K562 (cell line): ENCODE measurements around the gene FIZ1. TPM values are rescaled to one million over a fixed set of nuclear protein-coding genes. Genes with fewer than 3 reads are reported as not detected.

Experiments used
- ATAC-seq: fragments of 200-7000 bp; cut with Tn5 transposase; 3 replicates; pipeline ENCODE4 v1.9.1; 2020; ENCODE audit warnings: moderate library complexity
- BruUV-seq: library from RNA; stranded (reverse); fragments of 400-500 nt; replicated peaks from 2 replicates; lab custom pipeline; 2021; lab: Mats Ljungman, UMichigan
- CTCF ChIA-PET: fragments of 300-600 bp; formaldehyde crosslinking; extraction: SDS; loops from one replicate; lab custom pipeline; 2021; ENCODE audit warnings: low intra/inter-chr PET ratio; lab: Yijun Ruan, JAX
- POLR2A ChIA-PET: fragments of 300-600, 350-650 bp; sonication (Branson Sonifier 250); formaldehyde crosslinking; extraction: SDS; loops from one replicate; lab custom pipeline; 2021; ENCODE audit warnings: antibody characterized with exemption, inconsistent platforms; lab: Yijun Ruan, JAX
- DNase-seq, 4 experiments: peaks; one replicate each; pipeline versions ENCODE4 v3.0.0 to v3.0.0-alpha.2; 2011 to 2018; ENCODE audit warnings: low spot score in 3 of 4, mixed read lengths in 3 of 4; ENCODE audit errors: extremely low read depth in 1 of 4
- FAIRE-seq: peaks from 2 replicates; lab custom pipeline; 2011; peaks lifted over from hg19 to GRCh38; lab: Jason Lieb, UNC
- H2AFZ ChIP-seq: 2 replicates; pipeline ENCODE4 v1.6.0; 2011; ENCODE audit warnings: low read depth, low read length, control low read depth, inconsistent platforms
- H3K27ac ChIP-seq: fragments of 200-600 bp; 3 replicates; pipeline ENCODE4 v1.8.0; 2011; ENCODE audit warnings: low read depth, mild to moderate bottlenecking, control low read depth, inconsistent platforms, low read length, moderate library complexity, mixed read lengths; ENCODE audit errors: extremely low read depth
- H3K27me3 ChIP-seq, 2 experiments: fragments of 300-600 bp in 1 of 2; 2 replicates in 1 of 2; 3 replicates in 1 of 2; pipeline versions ENCODE4 v1.6.0 to v1.8.0; 2011; ENCODE audit warnings: inconsistent platforms in 2 of 2, low read length in 2 of 2, mild to moderate bottlenecking in 1 of 2, mixed read lengths in 1 of 2, moderate library complexity in 1 of 2; ENCODE audit not compliant: control insufficient read depth in 2 of 2, insufficient read depth in 2 of 2
- H3K36me3 ChIP-seq: fragments of 300-600 bp; 3 replicates; pipeline ENCODE4 v1.8.0; 2011; ENCODE audit warnings: mild to moderate bottlenecking, low read length, inconsistent platforms; ENCODE audit not compliant: control insufficient read depth, insufficient read depth
- H3K4me1 ChIP-seq, 2 experiments: fragments of 200-600 bp in 1 of 2; replicated peaks in 1 of 2; 2 replicates in 1 of 2; 3 replicates in 1 of 2; pipeline versions ENCODE4 v1.5.1 to v1.8.0; 2011; ENCODE audit warnings: inconsistent platforms in 2 of 2, low read length in 2 of 2, mild to moderate bottlenecking in 1 of 2, mixed read lengths in 1 of 2, moderate library complexity in 1 of 2; ENCODE audit not compliant: control insufficient read depth in 2 of 2, insufficient read depth in 2 of 2
- H3K4me2 ChIP-seq: 2 replicates; pipeline ENCODE4 v1.6.1; 2011; ENCODE audit warnings: low read length, control low read depth, inconsistent platforms, mixed read lengths; ENCODE audit not compliant: insufficient read depth
- H3K4me3 ChIP-seq: fragments of 200-600 bp; sonication (generic), shearing (Covaris generic); 2 replicates; pipeline ENCODE4 v1.5.1; 2016; ENCODE audit warnings: control low read depth, inconsistent platforms
- H3K79me2 ChIP-seq: fragments of 200-600 bp; 3 replicates; pipeline ENCODE4 v1.8.0; 2011; ENCODE audit warnings: low read length, inconsistent platforms; ENCODE audit not compliant: control insufficient read depth, insufficient read depth
- H3K9ac ChIP-seq, 2 experiments: 2 replicates each; pipeline versions ENCODE4 v1.6.0 to v1.6.1; 2011; ENCODE audit warnings: low read depth in 2 of 2, low read length in 2 of 2, control low read depth in 1 of 2, inconsistent platforms in 1 of 2, mild to moderate bottlenecking in 1 of 2, mixed read lengths in 1 of 2; ENCODE audit not compliant: insufficient read depth in 1 of 2
- H3K9me1 ChIP-seq: one replicate; pipeline ENCODE4 v1.6.0; 2011; ENCODE audit warnings: inconsistent platforms, mild to moderate bottlenecking, low read length, moderate library complexity; ENCODE audit not compliant: control insufficient read depth, insufficient read depth
- H3K9me3 ChIP-seq: replicated peaks from 2 replicates; pipeline ENCODE4 v1.5.1; 2011; ENCODE audit warnings: low read depth, low read length, inconsistent platforms; ENCODE audit not compliant: control insufficient read depth, insufficient read depth
- H4K20me1 ChIP-seq: replicated peaks from 2 replicates; pipeline ENCODE4 v1.6.1; 2011; ENCODE audit warnings: low read length, inconsistent platforms, mixed read lengths; ENCODE audit not compliant: control insufficient read depth, insufficient read depth
- HNRNPL ChIP-seq: fragments of 200-400 bp; formaldehyde crosslinking; IDR thresholded peaks from 2 replicates; pipeline ENCODE4 v1.6.1; 2017; ENCODE audit warnings: low read depth, mild to moderate bottlenecking, low read length
- POLR2G ChIP-seq: fragments of 200-400 bp; formaldehyde crosslinking; IDR thresholded peaks from 2 replicates; pipeline ENCODE4 v1.6.1; 2017; ENCODE audit warnings: low read depth, mild to moderate bottlenecking, antibody characterized with exemption, low read length, moderate library complexity
- RBFOX2 ChIP-seq: fragments of 200-400 bp; formaldehyde crosslinking; IDR thresholded peaks from 2 replicates; pipeline ENCODE4 v1.6.1; 2017; ENCODE audit warnings: low read depth, mild to moderate bottlenecking, low read length, moderate library complexity
- ZBTB33 ChIP-seq: sonication (generic); formaldehyde crosslinking; IDR thresholded peaks from 2 replicates; pipeline ENCODE4 v1.8.1; 2023; ENCODE audit warnings: mild to moderate bottlenecking, missing genetic modification reagents
- ZHX1 ChIP-seq: fragments of 150-350 bp; conservative IDR thresholded peaks from 2 replicates; pipeline ENCODE4 v1.6.1; 2014; ENCODE audit warnings: low read length
- ZNF324 ChIP-seq: fragments of 250-450 bp; sonication (Bioruptor Pico); IDR thresholded peaks from 2 replicates; pipeline ENCODE4 v1.4.0; 2020; ENCODE audit warnings: mild to moderate bottlenecking
- WGBS: fragments of 100-300 bp; shearing (Covaris generic); methylation state at CpG from one replicate; pipeline ENCODE4 v1.1.6; 2016; ENCODE audit warnings: low coverage, mixed read lengths; ENCODE audit not compliant: insufficient coverage; ENCODE audit errors: missing lambda C conversion rate; 5-methylcytosine and 5-hydroxymethylcytosine counted together
- in situ Hi-C: fragments of 300-500 bp; cut with MboI; formaldehyde crosslinking; loops from 4 replicates; pipeline ENCODE4 v1.15.0; 2018; ENCODE audit warnings: inconsistent platforms, mixed read lengths
- intact Hi-C: fragments of 100-400 bp; cut with micrococcal nuclease; formaldehyde crosslinking; loops from 2 replicates; pipeline ENCODE4 v1.14.2; 2022
- polyA plus RNA-seq, 8 experiments: library from polyadenylated mRNA; depleted of rRNA in 4 of 8; stranded (reverse) in 5 of 8; unstranded in 3 of 8; fragments of >200 nt; fragmentation: Nextera tagmentation in 2 of 8; fragmentation: Illumina TruSeq in 1 of 8; extraction: Ambion mirVana in 2 of 8; extraction: Trizol in 1 of 8; gene quantifications; 2 replicates each; pipeline versions ENCODE4 v1.2.1 to v1.2.3, GENCODE V29; 2011 to 2014; ENCODE audit warnings: inconsistent platforms in 1 of 8, missing spikeins in 1 of 8
- total RNA-seq, 7 experiments: library from RNA; depleted of rRNA in 6 of 7; stranded (reverse); fragments of >200 nt in 6 of 7; fragmentation: Illumina TruSeq in 2 of 7; extraction: Trizol in 2 of 7; gene quantifications; 2 replicates each; pipeline versions ENCODE4 v1.2.1 to v1.2.3, GENCODE V29; 2011 to 2021; ENCODE audit warnings: low replicate concordance in 1 of 7

Gene FIZ1
- total and polyA plus RNA-seq, 9 of the 15 experiments (the other 6 are each of a cell fraction or from before 2014, with no cell fraction given): 0.79 to 17.5 (median 5.5) TPM

- FAIRE-seq: no peak
- peak overlapping the region in 1 of 2 experiments; percentile 62; a peak in 2 of 4 replicates for H3K9ac ChIP-seq
- TF ChIP-seq ZNF324: no peak
- TF ChIP-seq RBFOX2: peak; percentile 46
- TF ChIP-seq ZBTB33: peak; percentile 78; the same call in 1 of the 2 replicates
- peak; percentile 26; the same call in 1 of the 2 replicates for TF ChIP-seq POLR2G
- no peak for TF ChIP-seq ZHX1
- TF ChIP-seq HNRNPL: 0 out of 2 replicates have a peak, but pooled peaks have one; percentile 26
- TF ChIP-seq, all 486 proteins: peak for 4
- 88% methylated on average over 37 of the region's 60 CpGs for WGBS
- intact Hi-C loops (no loop called here), in situ Hi-C loops (no loop called here)
- Histone ChIP-seq H3K4me2 (no peak overlapping the region), H3K9me3 (0 out of 2 replicates have a peak, but pooled peaks cover 2% of the 10 kb centered on the region), H3K4me3 (no peak overlapping the region), H4K20me1 (no peaks in the 10 kb centered on the region), H3K79me2 (peaks cover 34% of the 10 kb centered on the region), H3K9me1 (no peaks in the 10 kb centered on the region), H3K36me3 (peaks cover 7% of the 10 kb centered on the region; the same call in 2 of the 3 replicates), H2AFZ (no peak overlapping the region), H3K27me3 (no peaks in the 10 kb centered on the region), H3K27ac (no peak overlapping the region), H3K4me1 (peaks cover 32 to 50% of the 10 kb centered on the region in 2 experiments)
- no peak for ATAC-seq
- CTCF ChIA-PET: no interaction called here
- BruUV-seq: no TSS peak
- DNase-seq: no peak
- POLR2A ChIA-PET: no interaction called here
Observed at GRCh38 chr19:55602104-55603001, 3.0 kb upstream of the FIZ1 start.
